Chondrocyte (in vitro differentiated cells): ENCODE results near the gene MYH14. TPM values are rescaled to one million over a fixed set of nuclear protein-coding genes. Genes with fewer than 3 reads are reported as not detected.
"Not testable (repeated sequence)": the region's sequence is repeated elsewhere in the genome, so short reads cannot be mapped to it uniquely, and the experiment has no call there.

ENCODE experiments used
- DNase-seq: peaks from one replicate; pipeline ENCODE4 v3.0.0; 2021; ENCODE audit warnings: mixed read lengths, low spot score
- H3K27ac Mint-ChIP-seq: one replicate; pipeline ENCODE4 v1.8.0; 2021; ENCODE audit warnings: mild to moderate bottlenecking, moderate library complexity, mixed read lengths; ENCODE audit not compliant: unreplicated experiment
- H3K27me3 Mint-ChIP-seq: 2 replicates; pipeline ENCODE4 v1.8.0; 2021; ENCODE audit warnings: low read depth, mixed read lengths
- H3K36me3 Mint-ChIP-seq: 2 replicates; pipeline ENCODE4 v1.8.0; 2021; ENCODE audit warnings: low read depth, mixed read lengths
- H3K4me1 Mint-ChIP-seq: 2 replicates; pipeline ENCODE4 v1.8.0; 2021; ENCODE audit warnings: low read depth, mild to moderate bottlenecking, mixed read lengths
- H3K4me3 Mint-ChIP-seq: one replicate; pipeline ENCODE4 v1.8.0; 2021; ENCODE audit warnings: mild to moderate bottlenecking, moderate library complexity, mixed read lengths; ENCODE audit not compliant: unreplicated experiment
- H3K9me3 Mint-ChIP-seq: 2 replicates; pipeline ENCODE4 v1.8.0; 2021; ENCODE audit warnings: low read depth, mixed read lengths
- total RNA-seq: library from RNA; stranded (reverse); gene quantifications from 3 replicates; pipeline ENCODE4 v1.2.1, GENCODE V29; 2021
- TF ChIP-seq, protein P1 (sequence below): fragments of 200-600 bp; sonication (generic); IDR thresholded peaks from 2 replicates; pipeline ENCODE4 v1.5.0; 2021; ENCODE audit warnings: antibody characterized with exemption, mild to moderate bottlenecking, moderate library complexity

MYH14 gene
- total RNA-seq, 1 donor from 2014 or later = 10.2 TPM

DNA sequence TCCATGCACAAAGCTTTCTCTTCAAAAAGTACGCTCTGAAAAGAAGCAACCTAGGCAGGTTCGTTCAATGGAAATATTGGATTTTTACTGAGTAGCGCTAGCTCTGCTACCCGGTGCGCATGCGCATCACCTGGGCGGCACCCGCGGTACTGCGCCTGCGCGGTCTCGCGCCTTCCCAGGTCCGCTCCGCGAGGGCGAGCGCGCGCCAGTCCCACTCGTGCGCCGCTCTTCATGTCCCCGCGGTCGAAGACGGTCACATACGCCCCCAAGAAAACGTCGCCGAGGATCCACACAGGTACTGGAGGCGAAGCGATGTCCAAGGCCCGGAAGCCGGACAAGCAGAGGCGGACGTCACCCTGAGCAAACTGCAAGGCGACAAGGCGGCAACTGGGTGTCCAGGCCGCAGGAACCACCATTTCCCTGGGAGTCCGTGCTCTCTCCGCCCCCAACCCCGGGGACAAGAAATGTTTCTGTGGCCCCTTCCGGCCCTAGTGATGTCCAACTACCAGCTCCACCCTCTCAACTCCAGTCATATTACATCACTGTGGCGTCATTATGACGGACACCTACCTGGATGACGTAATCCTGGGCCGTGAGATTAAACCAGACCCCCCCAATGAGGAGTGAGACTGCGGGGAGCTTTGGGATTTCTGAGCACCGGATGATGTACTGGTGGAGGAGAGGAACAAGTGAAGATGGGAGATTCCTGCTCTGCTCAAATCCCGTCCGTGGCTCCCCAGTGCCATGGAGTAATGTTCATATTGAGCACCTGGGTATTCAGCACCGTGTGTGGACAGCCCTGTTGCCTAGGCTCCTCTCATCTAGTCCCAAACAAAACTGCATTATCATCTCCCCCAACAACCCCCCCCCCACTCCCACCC lies 130.6 kb downstream of the MYH14 start:
- peak overlapping the region; percentile 98 for H3K27ac Mint-ChIP-seq
- DNase-seq = peak; percentile 87
- H3K4me1 Mint-ChIP-seq = peaks cover 43% of the 10 kb centered on the region
- no peaks in the 10 kb centered on the region for H3K36me3 Mint-ChIP-seq
- peak overlapping the region; percentile 87 for H3K4me3 Mint-ChIP-seq
- H3K27me3 Mint-ChIP-seq = peaks cover 8% of the 10 kb centered on the region
- H3K9me3 Mint-ChIP-seq = peaks cover 5% of the 10 kb centered on the region
- TF ChIP-seq, protein P1, sequence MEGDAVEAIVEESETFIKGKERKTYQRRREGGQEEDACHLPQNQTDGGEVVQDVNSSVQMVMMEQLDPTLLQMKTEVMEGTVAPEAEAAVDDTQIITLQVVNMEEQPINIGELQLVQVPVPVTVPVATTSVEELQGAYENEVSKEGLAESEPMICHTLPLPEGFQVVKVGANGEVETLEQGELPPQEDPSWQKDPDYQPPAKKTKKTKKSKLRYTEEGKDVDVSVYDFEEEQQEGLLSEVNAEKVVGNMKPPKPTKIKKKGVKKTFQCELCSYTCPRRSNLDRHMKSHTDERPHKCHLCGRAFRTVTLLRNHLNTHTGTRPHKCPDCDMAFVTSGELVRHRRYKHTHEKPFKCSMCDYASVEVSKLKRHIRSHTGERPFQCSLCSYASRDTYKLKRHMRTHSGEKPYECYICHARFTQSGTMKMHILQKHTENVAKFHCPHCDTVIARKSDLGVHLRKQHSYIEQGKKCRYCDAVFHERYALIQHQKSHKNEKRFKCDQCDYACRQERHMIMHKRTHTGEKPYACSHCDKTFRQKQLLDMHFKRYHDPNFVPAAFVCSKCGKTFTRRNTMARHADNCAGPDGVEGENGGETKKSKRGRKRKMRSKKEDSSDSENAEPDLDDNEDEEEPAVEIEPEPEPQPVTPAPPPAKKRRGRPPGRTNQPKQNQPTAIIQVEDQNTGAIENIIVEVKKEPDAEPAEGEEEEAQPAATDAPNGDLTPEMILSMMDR = no peak

DNA sequence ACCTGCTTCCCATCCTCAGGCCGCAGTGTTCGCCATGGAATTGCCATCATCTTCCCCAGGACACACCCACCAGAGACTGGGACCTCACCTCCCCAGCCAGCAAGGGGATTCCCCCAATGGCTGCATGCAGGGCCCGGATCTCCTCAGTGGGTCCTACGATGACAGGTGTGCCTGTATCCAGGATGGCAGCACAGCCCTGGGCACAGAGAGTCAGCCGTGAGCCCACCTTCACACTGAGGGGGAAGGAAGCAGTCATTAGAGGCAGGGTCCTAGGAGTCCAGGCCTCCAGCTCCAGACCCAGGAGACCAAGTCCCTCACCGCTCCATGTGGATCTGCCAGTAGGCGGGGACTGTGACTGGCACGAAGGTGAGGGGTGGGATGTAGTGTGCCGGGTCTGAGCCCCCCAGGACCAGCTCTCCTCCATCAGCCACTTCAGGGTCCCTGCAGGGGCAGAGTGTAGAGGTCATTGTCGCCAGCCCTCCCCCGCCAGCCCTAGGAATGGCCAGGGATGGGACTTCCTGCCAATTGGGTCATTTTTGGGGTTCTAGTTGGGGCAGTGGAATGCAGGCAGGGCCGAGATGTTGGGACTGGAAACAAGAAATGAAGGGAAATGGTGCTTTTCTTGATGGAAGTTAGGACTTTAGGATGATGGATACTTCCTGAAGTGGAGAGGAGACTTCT lies 131.5 kb downstream of the MYH14 start:
- TF ChIP-seq, protein P1 = no peak
- Mint-ChIP-seq H3K9me3 (peaks cover 9% of the 10 kb centered on the region), H3K4me1 (peaks cover 36% of the 10 kb centered on the region), H3K27ac (no peak overlapping the region), H3K27me3 (peaks cover 8% of the 10 kb centered on the region), H3K36me3 (no peaks in the 10 kb centered on the region), H3K4me3 (peak overlapping the region; percentile 31)
- peak; percentile 65 for DNase-seq

DNA sequence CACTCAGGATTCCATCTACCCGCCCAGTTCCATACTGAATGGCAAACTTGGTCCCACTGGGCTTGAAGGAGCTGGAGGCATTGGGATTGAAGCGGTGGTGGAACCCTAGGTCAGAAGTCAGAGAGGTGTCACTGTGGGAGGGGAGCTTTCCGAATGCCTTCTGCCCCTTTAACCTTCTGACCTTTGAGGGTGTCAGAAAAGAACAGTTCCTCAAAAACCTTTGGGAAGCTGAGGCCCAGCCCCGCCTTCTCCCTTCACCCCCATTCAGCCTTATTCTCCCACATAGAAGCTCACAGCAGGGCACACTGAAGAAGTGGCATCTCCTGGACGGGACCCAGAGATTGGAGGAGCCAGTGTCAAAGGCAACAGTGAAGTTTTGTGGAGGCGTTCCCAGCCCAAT lies 133.6 kb downstream of the MYH14 start:
- H3K27ac Mint-ChIP-seq, H3K27me3 Mint-ChIP-seq, H3K36me3 Mint-ChIP-seq, H3K4me3 Mint-ChIP-seq: not testable (repeated sequence)
- DNase-seq = peak; percentile 19
- peaks cover 13% of the 10 kb centered on the region for H3K9me3 Mint-ChIP-seq
- peaks cover 18% of the 10 kb centered on the region for H3K4me1 Mint-ChIP-seq

DNA sequence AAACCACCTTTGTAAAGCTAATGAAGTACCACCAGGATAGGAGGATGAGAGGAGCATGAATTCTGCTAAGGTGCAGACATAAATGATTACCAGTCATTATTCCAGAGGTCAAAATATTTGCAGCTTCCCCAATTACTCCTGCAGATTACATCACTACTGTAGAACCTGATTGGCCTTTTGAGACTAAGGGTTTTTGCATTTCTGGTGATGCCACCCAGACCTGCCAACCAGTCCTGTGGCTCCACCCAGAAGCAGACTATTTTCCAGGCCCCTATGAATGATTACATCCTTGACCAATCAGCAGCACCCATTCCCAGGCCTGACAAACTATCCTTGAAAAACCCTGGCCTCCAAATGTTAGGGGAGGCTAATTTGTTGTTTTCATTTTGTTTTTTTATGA lies 136.9 kb downstream of the MYH14 start:
- no peak for DNase-seq
- TF ChIP-seq, protein P1 = no peak
- peaks cover 10% of the 10 kb centered on the region for H3K36me3 Mint-ChIP-seq
- no peaks in the 10 kb centered on the region for H3K4me1 Mint-ChIP-seq
- H3K27me3 Mint-ChIP-seq = no peaks in the 10 kb centered on the region
- H3K9me3 Mint-ChIP-seq = peaks cover 18% of the 10 kb centered on the region
- no peak overlapping the region for H3K4me3 Mint-ChIP-seq
- no peak overlapping the region for H3K27ac Mint-ChIP-seq

DNA sequence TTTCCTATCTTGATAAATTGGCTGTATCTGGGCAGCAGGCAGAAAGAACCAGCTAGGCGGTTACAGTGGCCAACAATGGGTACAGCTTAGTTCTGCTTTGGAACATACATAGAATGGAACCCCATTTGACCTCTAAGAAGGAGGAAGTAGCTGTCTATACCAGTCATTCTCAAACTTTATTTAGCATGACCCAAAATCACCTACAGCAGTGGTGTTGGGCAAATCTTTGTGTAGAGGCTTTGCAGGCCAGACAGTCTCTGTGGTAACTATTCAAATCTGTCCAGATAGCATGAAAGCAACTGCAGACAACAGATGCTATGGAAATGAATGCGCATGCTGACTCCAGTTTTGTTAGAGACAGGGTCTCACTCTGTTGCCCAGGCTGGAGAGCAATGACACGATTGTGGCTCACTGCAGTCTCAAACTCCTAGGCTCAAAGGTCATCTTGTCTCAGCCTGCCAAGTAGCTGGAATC lies 137.7 kb downstream of the MYH14 start:
- Mint-ChIP-seq H3K9me3 (peaks cover 16% of the 10 kb centered on the region), H3K27me3 (no peaks in the 10 kb centered on the region), H3K4me1 (no peaks in the 10 kb centered on the region), H3K4me3 (no peak overlapping the region), H3K27ac (no peak overlapping the region), H3K36me3 (peaks cover 12% of the 10 kb centered on the region)
- TF ChIP-seq, protein P1 = no peak
- DNase-seq = no peak
